Upper lobe of right lung (tissue), 1 donor: ENCODE measurements around the gene FNIP2. TPM values are rescaled to one million over a fixed set of nuclear protein-coding genes. Genes with fewer than 3 reads are reported as not detected.

Experiments used
- ATAC-seq: fragments of 200-7000 bp; cut with Tn5 transposase; one replicate; pipeline ENCODE4 v1.9.1; 2020; ENCODE audit warnings: mild to moderate bottlenecking, moderate library complexity
- DNase-seq: peaks from one replicate; pipeline ENCODE4 v3.0.0-alpha.2; 2020
- H3K27ac ChIP-seq: fragments of 200-600 bp; one replicate; pipeline ENCODE4 v1.8.0; 2022
- H3K27me3 ChIP-seq: fragments of 200-600 bp; one replicate; pipeline ENCODE4 v1.8.0; 2022; ENCODE audit warnings: mild to moderate bottlenecking
- H3K36me3 ChIP-seq: fragments of 200-600 bp; one replicate; pipeline ENCODE4 v1.8.0; 2022
- H3K4me1 ChIP-seq: fragments of 200-600 bp; one replicate; pipeline ENCODE4 v1.8.0; 2022
- H3K4me3 ChIP-seq: fragments of 200-600 bp; one replicate; pipeline ENCODE4 v1.8.0; 2022; ENCODE audit warnings: mild to moderate bottlenecking
- H3K9me3 ChIP-seq: fragments of 200-600 bp; one replicate; pipeline ENCODE4 v1.8.0; 2022
- intact Hi-C: fragments of 100-400 bp; cut with DNase I; formaldehyde crosslinking; loops from one replicate; pipeline ENCODE4 v1.11.0; 2022
- total RNA-seq: library from RNA; stranded (reverse); fragmentation: NEBNext Ultra II Directional; extraction: Animal tissue kit (Norgen Biotek cat#: 25700); gene quantifications from one replicate; pipeline ENCODE4 v1.2.1, GENCODE V29; 2021
- TF ChIP-seq, protein P1 (sequence below): fragments of 200-600 bp; IDR thresholded peaks from one replicate; pipeline ENCODE4 v1.8.0; 2022; ENCODE audit warnings: antibody characterized with exemption
- donor health status: DM: no; HTN: yes; CAD: no; lungs with severe emphysema.

Gene FNIP2
- total RNA-seq, 1 donor from 2014 or later, result 98.4 TPM

DNA sequence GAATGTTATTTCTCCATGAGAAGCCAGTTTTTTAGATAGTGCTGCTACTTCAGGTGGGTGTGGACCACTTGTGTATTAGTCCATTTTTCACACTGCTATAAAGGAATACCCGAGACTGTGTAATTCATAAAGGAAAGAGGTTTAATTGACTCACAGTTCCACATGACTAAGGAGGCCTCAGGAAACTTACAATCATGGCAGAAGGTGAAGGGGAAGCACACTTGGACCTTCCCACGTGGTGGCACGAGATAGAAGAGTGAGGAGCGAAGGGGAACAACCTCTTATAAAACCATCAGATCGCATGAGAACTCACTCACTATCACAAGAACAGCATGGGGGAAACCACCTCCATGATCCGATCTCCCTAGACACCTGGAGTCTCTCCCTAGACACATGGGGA, 42.2 kb upstream of the FNIP2 start:
- intact Hi-C loops, result loop anchor here (5.0 kb wide), 1 partner anchor 126 kb away; no protein-coding TSS in a partner anchor
- H3K27me3 ChIP-seq, result no peaks in the 10 kb centered on the region
- H3K27ac ChIP-seq, result no peak overlapping the region
- no peak for DNase-seq
- H3K4me3 ChIP-seq, result no peak overlapping the region
- ATAC-seq, result no peak
- no peaks in the 10 kb centered on the region for H3K36me3 ChIP-seq
- no peaks in the 10 kb centered on the region for H3K9me3 ChIP-seq
- H3K4me1 ChIP-seq, result peaks cover 11% of the 10 kb centered on the region
- TF ChIP-seq, protein P1, sequence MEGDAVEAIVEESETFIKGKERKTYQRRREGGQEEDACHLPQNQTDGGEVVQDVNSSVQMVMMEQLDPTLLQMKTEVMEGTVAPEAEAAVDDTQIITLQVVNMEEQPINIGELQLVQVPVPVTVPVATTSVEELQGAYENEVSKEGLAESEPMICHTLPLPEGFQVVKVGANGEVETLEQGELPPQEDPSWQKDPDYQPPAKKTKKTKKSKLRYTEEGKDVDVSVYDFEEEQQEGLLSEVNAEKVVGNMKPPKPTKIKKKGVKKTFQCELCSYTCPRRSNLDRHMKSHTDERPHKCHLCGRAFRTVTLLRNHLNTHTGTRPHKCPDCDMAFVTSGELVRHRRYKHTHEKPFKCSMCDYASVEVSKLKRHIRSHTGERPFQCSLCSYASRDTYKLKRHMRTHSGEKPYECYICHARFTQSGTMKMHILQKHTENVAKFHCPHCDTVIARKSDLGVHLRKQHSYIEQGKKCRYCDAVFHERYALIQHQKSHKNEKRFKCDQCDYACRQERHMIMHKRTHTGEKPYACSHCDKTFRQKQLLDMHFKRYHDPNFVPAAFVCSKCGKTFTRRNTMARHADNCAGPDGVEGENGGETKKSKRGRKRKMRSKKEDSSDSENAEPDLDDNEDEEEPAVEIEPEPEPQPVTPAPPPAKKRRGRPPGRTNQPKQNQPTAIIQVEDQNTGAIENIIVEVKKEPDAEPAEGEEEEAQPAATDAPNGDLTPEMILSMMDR, result no peak

DNA sequence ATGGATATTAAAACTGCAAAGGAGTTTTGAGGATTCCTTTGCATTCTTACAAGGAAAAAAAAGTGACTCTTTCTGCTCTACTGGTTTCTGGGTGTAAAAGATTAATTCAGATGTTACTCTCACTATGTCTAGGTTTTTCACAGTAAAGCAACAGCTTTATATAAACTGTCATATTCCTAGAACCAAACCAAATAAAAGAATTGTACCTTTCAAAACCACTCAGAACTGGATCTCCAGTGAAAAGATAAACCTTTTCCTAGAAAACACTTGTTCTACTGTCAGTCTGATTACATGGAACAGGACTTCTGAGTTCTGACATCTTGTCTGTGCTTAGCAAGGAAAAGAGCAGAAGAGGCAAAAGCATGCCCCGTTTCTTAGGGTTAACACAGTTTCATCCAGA, 40.6 kb upstream of the FNIP2 start:
- H3K36me3 ChIP-seq, result no peaks in the 10 kb centered on the region
- intact Hi-C loops, result loop anchor here (5.0 kb wide), 1 partner anchor 124 kb away; no protein-coding TSS in a partner anchor
- H3K27me3 ChIP-seq, result no peaks in the 10 kb centered on the region
- no peak overlapping the region for H3K27ac ChIP-seq
- TF ChIP-seq, protein P1, result no peak
- DNase-seq (no peak), ATAC-seq (no peak)
- H3K4me3 ChIP-seq, result no peak overlapping the region
- peaks cover 3% of the 10 kb centered on the region for H3K4me1 ChIP-seq
- H3K9me3 ChIP-seq, result no peaks in the 10 kb centered on the region

DNA sequence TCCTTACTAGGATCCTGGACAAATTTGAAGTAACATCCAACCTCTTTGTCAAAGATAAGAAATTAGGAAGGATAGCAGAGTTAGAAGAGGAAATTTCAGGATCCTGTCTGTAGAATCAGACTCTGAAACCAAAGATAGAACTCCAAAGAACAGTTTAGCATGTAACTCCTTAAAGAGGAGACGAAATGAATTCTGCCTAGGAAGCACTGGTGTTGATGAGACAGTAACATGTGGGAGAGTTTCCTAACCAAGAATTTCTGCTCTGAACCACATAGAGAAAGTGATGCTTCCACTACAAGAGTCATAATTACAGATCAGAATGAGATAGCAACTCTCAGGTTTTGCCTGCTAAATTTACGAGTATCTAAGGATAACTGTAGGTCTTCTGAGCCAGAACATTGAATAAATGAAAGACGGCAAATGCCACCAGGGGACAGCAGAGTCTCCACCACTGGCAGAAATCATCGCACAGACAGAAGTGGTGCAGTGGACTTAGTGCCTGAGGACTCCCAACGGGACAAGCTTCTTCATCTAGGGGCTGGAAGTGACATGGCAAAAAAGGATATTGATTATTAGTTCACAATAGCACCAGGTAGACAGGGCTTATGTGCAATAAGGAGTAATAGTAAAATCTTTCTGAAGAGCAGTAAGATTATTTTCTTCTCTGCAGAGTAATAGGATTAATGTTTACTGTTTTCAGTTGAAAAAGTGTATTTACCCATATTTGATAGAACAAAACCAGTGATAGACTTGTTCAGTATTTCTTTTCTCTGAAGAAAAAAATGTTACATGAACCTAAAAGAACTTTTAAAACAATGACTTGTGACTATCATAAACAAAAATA, 38.9 kb upstream of the FNIP2 start:
- Histone ChIP-seq H3K9me3 (no peaks in the 10 kb centered on the region), H3K4me1 (no peaks in the 10 kb centered on the region), H3K27me3 (no peaks in the 10 kb centered on the region), H3K4me3 (no peak overlapping the region), H3K27ac (no peak overlapping the region), H3K36me3 (no peaks in the 10 kb centered on the region)
- ATAC-seq (peak; percentile 98), DNase-seq (no peak)
- TF ChIP-seq, protein P1, result peak; percentile 87
- intact Hi-C loops, result loop anchor here (5.0 to 10.0 kb wide), 2 partner anchors 122 to 475 kb away; no protein-coding TSS in a partner anchor

DNA sequence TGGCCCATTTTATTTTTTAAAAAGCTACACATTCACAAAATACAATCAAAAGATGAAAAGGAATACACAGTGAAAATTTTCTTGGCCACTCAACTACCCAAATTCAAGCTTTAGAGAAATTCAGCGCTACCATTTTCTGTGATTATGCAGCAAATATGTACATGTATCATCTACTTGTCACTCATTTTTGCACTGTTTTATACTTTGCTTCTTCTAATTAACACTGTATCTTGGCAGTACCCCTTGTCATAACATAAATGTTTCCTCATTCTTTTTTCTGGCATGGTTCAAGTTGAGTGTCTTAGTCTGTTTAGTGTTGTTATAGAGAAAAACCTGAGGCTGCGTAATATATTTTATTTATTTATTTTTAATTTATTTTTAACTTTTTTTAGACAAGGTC, 30.0 kb upstream of the FNIP2 start:
- intact Hi-C loops, result loop anchor here (10.0 kb wide), 1 partner anchor 466 kb away; no protein-coding TSS in a partner anchor
- no peaks in the 10 kb centered on the region for H3K9me3 ChIP-seq
- TF ChIP-seq, protein P1, result no peak
- H3K4me3 ChIP-seq, result no peak overlapping the region
- DNase-seq, result no peak
- no peaks in the 10 kb centered on the region for H3K27me3 ChIP-seq
- no peaks in the 10 kb centered on the region for H3K36me3 ChIP-seq
- no peak for ATAC-seq
- no peaks in the 10 kb centered on the region for H3K4me1 ChIP-seq
- H3K27ac ChIP-seq, result no peak overlapping the region

DNA sequence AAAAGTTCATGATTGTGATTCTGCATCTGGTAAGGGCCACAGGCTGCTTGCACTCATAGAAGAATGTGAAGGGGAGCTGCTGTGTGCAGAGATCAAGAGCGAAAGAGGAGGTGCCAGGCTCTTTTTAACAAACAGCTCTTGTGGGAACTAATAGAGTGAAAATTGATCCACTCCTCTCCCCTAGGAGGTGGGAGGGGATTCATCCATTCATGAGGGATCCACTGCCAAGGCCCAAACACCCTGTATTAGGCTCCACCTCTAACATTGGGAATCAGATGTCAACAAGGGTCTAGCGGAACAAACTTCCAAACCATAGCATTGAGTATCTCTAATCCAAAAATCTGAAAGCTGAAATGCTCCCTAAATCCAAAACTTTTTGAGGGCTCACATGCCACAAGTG, 29.2 kb upstream of the FNIP2 start:
- no peak for ATAC-seq
- H3K4me1 ChIP-seq, result no peaks in the 10 kb centered on the region
- H3K27me3 ChIP-seq, result no peaks in the 10 kb centered on the region
- DNase-seq, result no peak
- no peaks in the 10 kb centered on the region for H3K36me3 ChIP-seq
- TF ChIP-seq, protein P1, result no peak
- no peaks in the 10 kb centered on the region for H3K9me3 ChIP-seq
- no peak overlapping the region for H3K4me3 ChIP-seq
- intact Hi-C loops, result loop anchor here (10.0 kb wide), 1 partner anchor 465 kb away; no protein-coding TSS in a partner anchor
- no peak overlapping the region for H3K27ac ChIP-seq
